SHP77 (cell line): ENCODE data around the gene RNF19B.
"Not testable (repeated sequence)": the region's sequence is repeated elsewhere in the genome, so short reads cannot be mapped to it uniquely, and the experiment has no call there.

Source experiments
- DNase-seq, 2 experiments: peaks; one replicate each; lab custom pipeline; 2025; lab: John Stamatoyannopoulos, UW

The RNF19B gene

DNA sequence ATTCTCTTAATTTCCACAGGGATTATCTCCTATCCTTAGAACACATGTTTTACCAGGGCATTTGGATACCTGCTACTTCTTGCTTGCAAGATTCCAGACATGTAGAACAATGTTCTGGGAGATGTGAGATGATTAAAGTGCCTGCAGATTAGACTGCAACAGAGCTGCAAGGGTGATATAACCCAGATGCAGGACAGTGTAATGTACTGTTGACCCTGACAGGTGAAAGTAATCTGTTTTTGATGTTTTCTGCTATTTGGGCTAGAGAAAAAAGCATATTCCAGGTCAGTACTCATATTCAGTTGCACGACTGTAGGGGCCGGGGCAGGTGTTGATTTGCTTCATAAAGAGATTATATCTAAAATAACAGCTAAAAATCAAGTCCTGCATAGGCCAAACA lies 36.3 kb downstream of the RNF19B start:
- no peak for DNase-seq

DNA sequence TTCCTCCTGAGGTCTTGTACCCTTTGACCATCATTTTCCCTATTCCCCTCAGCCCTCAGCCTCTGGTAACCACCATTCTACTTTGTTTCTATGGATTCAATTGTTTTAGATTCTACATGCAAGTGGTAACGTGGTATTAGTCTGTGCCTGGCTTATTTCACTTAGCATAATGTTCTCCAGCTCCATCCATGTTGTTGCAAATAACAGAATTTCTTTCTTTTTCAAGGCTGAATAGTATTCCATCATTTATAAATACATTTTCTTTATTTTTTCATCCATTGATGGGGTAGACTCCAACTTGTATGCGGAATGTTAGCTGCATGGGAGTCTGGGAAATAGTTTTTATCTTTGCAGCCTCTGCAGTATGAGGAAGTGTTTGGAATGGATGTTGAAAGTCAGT lies 37.2 kb downstream of the RNF19B start:
- no peak for DNase-seq

DNA sequence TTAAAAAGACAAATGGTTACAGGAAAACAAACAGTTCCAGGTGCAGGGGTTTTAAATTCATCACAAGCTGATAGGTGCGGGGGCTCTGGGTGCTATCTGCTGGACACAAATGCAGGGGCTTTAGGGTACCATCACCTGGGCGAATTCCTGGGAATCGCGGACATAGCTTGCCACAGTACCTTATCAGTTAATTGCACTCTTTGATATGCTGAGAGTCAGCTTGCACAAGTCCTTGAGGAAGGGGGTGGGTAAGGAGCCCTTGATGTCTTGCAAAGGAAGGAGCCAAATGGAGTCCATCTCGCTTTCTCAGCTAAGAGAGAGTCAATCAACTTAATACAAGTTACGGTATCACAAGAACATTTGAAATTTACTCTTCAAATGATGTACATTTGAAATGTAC lies 38.0 kb downstream of the RNF19B start:
- DNase-seq = no peak

DNA sequence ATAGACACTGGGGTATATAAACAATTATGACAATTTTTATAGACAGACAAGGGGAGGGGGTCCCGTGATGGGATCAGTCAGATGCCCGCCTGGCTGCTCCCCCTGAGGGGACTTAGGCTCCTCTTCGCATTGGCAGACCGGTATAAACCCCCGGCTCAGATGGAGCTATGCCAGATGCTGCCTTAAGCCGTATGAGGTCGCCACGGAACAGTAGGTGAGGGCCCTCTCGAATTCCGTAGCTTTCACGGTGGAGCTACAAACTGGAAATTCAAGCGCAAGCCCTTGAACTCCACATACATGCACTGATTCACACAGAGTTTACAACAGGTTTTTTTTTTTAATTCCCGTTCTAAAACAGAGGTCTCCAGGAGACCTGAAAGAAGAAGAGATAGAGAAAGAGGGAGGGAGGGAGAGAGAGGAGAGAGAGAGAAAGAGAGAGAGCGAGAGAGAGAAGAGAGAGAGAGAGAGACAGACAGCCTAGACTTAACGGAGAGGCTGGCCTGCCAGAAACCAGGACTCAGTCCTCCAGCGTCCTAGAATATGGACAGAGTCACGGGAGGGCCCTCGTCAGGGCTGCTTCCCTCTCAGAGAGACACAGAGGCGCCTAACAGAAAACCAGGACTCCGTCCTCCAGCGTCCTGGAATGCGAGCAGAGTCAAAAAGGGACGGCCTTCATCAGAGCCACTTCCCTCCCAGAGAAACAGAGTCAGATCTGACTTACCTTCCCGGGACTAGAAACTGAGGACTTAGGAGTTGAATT lies 39.0 kb downstream of the RNF19B start:
- DNase-seq = peak; percentile 7 to 29

DNA sequence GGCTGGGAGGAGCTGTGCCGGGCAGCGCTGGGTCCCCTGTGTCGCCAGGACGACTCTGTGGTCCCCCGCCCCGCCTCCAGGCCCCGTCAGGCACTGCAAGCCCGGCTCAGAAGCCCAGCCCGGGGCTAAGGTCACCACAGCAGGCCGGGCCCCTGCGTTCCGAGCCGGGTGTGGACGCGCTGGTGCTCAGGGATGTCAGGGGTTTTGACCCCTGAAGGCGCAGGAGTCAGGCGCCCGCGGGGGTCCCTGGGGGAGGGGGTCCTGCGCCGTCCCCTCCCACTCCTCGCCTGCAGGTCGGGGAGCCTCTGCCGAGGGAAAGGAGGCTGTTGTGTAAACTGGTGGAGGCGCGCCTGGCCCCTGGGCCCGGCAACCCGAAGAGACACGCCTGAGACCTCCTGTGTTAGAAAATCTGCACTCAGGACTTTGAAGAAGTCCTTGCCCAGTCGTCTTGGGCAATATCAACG lies 39.7 kb downstream of the RNF19B start:
- no peak for DNase-seq

DNA sequence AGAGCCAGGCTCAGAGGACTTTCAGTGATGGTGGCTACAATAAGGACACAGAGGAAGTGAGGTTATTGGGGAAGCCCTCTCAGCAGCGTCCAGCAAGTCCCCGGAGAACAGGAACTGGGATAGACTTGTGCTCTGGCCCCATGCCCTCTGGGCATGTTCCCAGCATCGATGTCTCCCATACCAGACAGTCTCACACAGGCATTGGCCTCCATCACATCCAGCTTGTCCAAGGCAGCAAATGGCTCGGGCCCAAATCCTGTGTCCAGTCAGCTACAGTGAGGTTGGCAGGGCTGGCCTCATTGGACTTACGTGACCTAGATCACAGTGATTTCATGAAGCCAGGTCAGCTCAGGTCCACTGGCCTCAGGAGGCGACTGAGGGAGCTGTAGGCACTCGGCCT lies 43.8 kb downstream of the RNF19B start:
- no peak for DNase-seq

DNA sequence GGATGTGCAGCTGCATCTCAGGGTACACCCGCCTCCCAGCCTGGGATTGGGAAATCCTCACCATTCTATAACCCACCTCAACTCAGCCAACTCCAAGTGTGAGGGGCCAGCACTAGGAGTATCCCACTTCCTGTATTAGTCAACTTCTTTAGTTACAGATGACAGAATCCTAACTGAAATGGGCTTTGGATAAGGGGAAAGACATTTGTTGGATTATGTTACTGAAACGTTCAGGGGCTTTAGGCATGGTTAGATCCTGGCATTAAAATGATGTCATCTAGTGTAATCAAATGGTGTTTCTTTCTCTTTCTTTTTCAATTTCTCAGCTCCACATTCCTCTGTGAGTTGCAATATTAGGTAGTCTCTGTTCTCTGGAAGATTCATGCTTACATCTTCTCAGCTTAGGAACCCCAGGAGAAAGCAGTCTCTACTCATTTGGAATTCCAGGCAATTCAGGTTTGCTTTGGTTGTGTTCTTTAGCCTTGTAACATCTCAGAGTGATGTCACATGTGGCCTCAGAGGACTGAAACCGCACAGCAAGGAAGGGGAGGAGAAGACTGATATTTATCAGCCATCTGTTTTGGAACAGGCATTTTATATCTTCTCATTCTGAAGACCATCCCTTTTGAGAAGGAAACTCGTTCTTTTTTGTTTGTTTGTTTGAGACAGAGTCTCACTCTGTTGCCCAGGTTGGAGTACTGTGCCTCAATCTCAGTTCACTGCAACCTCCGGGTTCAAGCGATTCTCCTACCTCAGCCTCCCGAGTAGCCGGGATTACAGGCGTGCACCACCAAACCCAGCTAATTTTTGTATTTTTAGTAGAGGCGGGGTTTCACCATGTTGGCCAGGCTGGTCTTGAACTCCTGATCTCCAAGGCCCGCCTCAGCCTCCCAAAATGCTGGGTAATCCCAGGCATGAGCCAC lies 44.5 kb downstream of the RNF19B start:
- DNase-seq = no peak

DNA sequence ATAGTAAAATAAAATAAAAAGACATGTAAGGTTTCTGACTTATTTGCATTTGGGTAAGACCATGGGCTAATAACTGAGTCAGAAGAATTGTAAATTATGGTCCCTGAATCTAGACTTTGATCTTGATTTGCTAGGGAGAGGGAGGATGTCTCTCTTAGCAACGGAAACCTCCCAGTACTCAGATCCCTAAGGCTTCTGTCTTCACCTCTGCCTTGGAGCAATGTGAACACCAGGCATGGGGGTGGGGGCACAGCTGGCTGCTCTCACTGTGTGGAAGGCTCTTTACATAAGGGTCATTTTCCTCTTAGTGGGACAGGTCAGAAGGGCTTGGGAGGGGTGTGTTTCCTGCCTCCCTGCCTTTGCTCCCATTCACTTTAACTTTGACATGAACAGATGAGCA lies 46.4 kb downstream of the RNF19B start:
- no peak for DNase-seq

DNA sequence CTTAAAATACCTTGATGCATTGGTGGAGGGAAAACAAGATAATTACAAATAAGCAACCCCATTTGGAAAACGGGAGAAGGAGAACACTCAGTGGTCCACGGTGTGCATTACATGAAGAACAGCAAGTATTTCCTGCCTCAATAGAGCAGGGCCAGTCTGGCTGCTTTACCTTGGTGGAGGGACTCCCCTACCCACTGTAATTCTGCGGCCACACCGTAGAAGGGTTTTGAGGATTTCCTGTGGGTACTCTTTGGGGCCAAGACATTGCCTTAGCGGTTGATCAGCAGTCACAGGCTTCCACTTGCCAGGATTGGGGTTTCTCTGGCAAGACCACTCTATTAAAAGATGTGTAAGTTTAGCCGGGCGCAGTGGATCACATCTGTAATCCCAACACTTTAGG lies 47.1 kb downstream of the RNF19B start:
- DNase-seq = no peak

DNA sequence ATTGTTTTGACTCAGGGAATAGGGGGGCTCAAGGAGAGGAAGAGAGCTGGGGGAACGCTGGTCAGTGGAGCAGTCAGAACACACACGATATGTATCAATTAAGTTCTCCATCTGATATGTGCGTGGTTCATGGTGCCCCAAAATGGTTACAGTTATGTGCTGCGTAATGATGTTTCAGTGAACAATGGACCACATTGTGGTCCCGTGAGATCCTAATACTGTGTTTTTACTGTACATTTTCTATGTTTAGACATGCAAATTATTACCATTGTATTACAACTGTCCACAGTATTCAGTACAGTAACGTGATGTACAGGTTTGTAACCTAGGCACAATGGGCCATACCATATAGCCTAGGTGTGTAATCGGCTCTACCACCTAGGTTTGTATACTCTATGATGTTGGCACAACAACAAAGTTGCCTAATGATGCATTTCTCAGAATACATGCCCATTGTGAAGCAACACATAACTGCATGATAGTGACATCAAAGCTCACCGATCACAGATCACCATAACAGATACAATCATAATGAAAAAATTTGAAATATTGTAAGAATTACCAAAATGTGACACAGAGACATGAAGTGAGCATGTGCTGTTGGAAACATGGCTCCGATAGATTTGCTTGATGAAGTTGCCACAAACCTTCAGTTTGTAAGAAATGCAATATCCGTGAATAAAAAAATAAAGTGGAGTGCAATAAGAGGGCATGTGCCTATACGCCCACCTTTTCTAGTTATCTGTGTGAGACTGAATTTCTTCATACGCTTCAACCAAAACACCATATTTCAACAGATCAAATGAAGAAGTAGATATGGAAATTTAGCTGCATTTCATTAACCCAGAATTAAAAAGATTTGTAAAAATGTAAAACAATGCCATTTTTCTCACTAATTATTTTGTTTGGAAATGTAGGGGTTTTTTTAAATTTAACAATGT lies 48.6 kb downstream of the RNF19B start:
- DNase-seq = no peak

DNA sequence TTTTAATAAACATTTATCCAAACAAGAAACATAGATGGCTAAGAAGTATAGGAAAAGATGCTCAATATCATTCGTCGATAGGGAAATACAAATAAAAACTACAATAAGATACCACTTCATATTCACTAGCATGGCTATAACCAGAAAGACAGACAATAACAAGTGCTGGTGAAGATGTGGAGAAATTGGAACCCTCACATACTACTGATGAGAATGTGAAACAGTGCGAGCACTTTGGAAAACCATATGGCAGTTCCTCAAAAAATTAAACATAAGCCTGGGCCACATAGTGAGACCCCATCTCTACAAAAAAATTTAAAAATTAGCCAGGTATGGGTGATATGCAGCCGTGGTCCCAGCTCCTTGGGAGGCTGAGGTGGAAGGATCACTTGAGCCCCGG lies 54.3 kb downstream of the RNF19B start:
- no peak for DNase-seq

DNA sequence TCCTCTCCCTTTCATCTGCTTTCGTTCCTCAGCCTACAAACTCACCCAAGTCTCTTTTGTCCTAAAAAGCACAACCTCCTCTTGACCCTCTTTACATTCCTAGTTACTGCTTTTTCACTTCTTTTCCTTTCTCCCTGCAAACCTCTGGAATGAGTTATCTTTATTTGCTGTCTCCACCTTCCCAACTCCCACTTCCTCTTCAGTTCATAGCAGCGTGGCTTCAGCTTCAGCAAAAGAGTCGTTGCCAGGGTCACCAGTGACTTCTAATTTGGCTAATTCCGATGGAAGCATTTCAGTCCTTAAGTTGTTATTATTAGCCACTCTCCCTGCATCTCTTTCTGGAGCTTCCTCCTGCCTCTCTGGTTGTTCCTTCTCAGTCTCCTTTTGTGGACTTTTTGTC lies 57.2 kb downstream of the RNF19B start:
- DNase-seq = no peak

DNA sequence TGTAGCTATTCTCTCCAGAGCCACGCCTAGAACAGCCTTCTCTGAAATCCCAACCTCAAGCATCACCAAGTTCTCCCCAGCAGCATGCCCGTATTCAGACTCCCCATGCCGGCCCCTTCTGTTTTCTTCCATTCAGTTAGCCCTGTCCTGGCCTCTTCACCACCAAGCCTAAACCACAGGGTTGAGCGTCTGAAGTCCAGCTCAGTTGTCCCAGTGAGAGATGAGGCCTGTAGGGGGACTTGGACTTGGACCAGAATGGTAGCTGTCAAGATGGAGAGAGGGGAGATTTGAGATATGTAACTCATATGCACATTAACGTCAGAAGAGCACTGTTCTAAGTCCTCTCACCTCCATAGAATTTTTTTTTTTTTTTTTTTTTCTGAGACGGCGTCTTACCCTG lies 58.0 kb downstream of the RNF19B start:
- no peak for DNase-seq

DNA sequence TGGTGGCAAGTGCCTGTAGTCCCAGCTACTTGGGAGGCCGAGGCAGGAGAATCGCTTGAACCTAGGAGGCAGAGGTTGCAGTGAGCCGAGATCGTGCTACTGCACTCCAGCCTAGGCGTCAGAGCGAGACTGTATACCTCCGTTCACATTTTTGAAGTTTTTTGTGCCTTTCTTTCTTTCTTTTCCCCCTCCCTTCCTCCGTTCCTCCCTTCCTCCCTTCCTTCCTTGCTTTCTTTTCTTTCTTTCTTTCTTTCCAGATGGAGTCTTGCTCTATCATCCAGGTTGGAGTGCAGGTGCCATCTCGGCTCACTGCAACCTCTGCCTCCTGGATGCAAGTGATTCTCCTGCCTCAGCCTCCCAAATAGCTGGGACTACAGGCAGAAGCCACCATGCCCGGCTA lies 59.0 kb downstream of the RNF19B start:
- DNase-seq = not testable (repeated sequence)

DNA sequence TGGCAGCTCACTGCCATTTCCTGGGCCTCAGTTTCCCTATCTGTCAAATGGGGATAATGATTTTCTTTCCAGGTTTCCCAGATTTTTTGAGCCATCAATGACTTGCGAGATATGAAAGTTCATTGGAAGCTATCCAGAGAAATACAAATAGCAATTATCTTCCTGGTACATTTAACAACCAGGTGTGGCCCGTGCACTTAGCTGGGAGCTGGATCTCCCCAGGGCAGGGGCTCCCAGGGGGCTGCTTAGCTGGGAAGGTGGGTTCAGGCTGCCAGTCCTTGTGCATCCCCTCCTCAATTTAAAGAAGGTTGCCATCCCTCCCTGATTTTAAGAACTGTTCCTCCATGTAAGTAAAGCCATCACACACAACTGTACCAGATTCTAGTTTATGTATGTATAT lies 59.8 kb downstream of the RNF19B start:
- DNase-seq = no peak

DNA sequence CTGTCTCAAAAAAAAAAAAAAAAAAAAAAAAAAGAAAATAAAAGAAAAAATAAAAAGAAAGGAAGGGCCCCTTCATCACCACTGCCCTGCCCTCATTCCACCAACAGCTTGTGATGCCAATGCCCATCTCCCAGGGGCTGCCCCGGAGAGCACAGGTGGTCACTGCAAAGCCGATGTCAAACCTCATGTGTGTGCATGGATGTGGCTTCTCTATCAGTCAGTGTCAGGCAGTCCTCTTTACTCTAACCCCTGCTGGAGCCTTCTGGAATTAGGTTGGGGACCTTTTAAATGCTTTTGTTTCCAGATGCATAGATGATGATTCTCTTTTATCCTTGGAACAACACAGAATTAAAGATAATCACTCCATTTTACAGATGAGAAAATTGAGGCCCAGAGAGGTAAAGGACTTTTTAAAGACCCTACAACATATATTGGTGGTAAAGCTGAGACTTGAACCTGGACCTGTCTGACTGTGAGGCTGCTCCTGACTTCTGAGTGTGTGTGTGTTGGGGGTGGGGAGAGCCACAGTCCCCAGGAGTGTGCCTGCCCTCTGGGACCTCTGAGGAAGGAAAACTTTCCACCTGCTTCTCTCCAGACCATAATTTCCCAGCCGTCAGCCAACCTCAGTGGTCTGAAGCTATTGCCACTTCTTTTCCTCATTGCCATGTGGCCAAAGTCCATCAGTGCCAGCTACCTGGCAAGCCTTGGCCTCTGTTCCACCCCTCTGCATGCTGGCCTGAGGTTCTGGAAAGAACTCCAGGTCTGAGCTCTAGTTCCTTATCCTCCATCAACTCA lies 60.4 kb downstream of the RNF19B start:
- DNase-seq = no peak

DNA sequence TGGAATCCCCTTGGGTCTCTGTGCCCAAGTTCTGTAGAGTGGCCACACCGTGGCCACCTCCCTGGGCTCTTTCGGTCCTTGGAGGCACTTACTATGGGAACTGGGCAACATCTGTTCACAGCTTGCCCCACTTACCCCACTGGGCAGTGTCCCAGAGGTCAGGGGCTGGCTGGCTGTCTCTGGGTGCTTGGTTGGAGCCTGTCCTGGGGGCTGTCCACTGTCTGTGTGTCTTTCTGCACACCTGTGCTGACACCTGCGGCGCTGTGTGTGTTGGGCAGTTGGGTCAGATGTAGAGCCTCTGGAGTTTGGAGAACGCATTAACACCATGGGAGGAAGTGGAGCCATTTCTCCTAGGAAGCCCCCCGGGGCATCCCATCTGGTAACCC lies 62.1 kb downstream of the RNF19B start:
- no peak for DNase-seq

DNA sequence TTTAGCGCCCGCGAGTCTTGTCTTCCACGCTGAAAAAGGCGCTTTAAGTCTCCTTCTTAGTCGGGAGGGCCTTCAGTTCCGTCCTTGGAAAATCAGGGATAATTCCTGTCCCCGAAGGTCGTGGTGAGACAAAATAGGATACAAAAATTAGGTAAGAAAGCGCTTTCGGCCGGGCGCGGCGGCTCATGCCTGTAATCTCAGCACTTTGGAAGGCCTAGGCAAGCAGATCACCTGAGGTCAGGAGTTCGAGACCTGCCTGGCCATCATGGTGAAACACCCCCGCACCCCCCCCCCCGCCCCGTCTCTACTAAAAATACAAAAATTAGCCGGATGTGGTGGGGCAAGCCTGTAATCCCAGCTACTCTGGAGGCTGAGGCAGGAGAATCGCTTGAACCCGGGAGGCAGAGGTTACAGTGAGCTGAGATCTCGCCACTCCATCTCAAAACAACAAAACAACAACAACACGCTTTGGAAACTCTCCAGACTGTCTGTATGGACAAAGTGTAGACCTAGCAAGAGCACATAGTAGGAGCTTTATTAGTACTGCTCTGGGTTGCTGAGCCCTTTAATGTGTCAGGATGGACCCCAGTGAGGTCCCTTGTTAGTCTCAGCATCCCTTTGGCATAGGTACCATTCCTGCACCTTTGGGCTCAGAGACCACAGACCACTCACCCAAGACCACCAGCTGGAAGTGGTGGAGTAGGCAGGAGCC lies 62.6 kb downstream of the RNF19B start:
- DNase-seq = no peak

DNA sequence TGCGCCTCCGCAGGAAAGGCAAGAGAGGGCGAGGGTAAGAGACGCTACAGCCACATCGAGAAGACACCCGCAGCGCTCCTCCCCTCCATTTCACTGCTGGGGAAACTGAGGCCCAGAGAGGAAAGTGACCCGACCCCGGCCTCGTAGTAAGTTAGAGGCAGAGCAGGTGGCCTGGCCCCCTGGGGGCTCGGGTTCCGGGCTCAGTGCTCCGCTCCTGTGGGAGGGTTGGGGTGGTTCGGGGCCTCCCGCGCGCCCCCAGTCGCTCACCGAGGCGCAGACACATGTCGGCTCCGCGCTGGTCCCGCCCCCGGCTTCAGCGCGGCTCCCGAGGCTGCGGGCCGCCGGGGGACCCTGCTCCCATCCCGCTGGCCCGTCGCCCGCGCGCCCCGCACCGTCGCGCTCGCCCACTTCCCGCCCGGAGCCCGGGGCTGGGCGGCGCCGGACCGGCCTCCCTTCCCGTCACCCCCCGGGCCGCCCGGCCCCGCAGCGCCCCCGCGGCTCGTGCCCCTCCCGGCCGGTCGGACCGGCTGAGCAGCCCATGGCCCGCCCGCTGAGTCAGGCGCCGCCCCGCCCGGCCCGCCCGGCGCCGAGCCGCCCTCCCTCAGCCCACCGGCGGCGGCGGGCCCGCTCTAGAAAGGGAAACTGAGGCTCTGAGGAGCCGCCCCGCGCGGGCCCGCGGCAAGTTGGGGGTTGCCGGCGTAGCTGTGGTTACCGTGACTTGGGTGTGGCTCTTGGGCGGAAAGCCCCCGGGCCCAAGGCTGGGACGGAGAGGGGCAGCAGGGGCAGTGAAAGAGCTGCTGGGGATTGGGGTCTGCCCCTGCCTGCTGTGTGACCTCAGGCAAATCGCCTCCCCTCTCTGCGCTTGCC lies 63.4 kb downstream of the RNF19B start, which contains the start of gene TMEM54:
Gene TMEM54, minus strand, starts transcription at position 434 of the 867 bp plus-strand sequence. Its CDS starts 151 bp downstream, at position 283.
- DNase-seq = no peak
